WERI-Rb-1 (cell line): ENCODE data around the gene PFKP.

Experiments used
- DNase-seq: peaks from one replicate; pipeline ENCODE4 v3.0.0-alpha.2; 2020
- H3K27ac ChIP-seq: fragments of 250-450 bp; sonication (Bioruptor Pico); 2 replicates; pipeline ENCODE4 v1.5.1; 2020; ENCODE audit warnings: mild to moderate bottlenecking, moderate library complexity
- H3K27me3 ChIP-seq: fragments of 250-450 bp; sonication (Bioruptor Pico); 2 replicates; pipeline ENCODE4 v1.5.1; 2021; ENCODE audit warnings: mild to moderate bottlenecking, low read depth, moderate library complexity; ENCODE audit not compliant: insufficient read depth, severe bottlenecking
- H3K36me3 ChIP-seq: fragments of 250-450 bp; sonication (Bioruptor Pico); 2 replicates; pipeline ENCODE4 v1.5.1; 2020; ENCODE audit warnings: mild to moderate bottlenecking, moderate library complexity
- H3K4me3 ChIP-seq: 2 replicates; pipeline ENCODE4 v1.5.1; 2011; ENCODE audit warnings: low read depth, mild to moderate bottlenecking, control low read depth, low read length
- H3K9me3 ChIP-seq: fragments of 250-450 bp; sonication (Bioruptor Pico); 2 replicates; pipeline ENCODE4 v1.5.1; 2021; ENCODE audit warnings: mild to moderate bottlenecking, moderate library complexity; ENCODE audit not compliant: severe bottlenecking
- TF ChIP-seq, protein P1 (sequence below): IDR thresholded peaks from 2 replicates; pipeline ENCODE4 v1.5.1; 2011; ENCODE audit warnings: low read depth, mild to moderate bottlenecking, control low read depth, inconsistent platforms, low read length

PFKP gene

DNA sequence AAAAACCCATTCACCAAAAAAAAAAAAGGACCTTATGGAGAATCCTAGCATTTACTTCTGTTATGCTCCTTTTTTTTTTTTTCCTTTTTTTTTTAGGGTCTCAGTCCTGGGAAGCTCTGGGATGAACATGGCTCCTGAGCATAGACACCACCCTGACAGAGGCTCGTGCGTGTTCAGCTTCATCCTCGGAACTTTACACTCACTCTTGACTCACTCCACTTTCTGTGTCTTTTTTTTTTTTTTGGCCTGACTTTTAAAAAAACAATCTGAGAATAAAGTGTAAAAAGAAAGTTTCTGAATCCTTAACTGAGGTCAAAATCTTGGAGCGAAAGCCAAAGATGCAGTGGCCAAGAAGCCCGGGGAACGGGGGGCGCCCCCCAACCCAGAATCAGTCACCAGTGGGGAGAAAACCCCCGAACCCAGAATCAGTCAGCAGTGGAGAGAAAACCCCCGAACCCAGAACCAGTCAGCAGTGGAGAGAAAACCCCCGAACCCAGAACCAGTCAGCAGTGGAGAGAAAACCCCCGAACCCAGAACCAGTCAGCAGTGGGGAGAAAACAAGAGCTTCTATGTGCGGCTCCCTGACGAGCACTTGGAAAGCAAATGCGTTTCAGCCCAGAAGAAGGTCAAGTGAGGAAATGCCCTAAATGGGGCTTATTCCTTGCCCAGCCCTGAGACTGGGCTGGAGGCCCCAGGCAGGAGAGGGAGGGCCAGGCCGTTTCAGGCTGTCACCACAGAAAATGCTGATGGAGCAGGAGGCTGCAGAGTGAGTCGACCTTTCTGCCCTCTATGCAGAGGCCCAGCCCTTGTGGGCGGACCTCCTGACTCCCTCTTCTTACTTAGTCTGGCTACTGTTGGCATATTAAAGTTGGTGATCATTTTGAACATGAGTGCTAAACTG lies 19.0 kb upstream of the PFKP start:
- Histone ChIP-seq H3K27ac (no peak overlapping the region), H3K9me3 (no peaks in the 10 kb centered on the region), H3K4me3 (no peak overlapping the region), H3K27me3 (no peaks in the 10 kb centered on the region), H3K36me3 (no peaks in the 10 kb centered on the region)
- no peak for DNase-seq
- TF ChIP-seq, protein P1, sequence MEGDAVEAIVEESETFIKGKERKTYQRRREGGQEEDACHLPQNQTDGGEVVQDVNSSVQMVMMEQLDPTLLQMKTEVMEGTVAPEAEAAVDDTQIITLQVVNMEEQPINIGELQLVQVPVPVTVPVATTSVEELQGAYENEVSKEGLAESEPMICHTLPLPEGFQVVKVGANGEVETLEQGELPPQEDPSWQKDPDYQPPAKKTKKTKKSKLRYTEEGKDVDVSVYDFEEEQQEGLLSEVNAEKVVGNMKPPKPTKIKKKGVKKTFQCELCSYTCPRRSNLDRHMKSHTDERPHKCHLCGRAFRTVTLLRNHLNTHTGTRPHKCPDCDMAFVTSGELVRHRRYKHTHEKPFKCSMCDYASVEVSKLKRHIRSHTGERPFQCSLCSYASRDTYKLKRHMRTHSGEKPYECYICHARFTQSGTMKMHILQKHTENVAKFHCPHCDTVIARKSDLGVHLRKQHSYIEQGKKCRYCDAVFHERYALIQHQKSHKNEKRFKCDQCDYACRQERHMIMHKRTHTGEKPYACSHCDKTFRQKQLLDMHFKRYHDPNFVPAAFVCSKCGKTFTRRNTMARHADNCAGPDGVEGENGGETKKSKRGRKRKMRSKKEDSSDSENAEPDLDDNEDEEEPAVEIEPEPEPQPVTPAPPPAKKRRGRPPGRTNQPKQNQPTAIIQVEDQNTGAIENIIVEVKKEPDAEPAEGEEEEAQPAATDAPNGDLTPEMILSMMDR = no peak

DNA sequence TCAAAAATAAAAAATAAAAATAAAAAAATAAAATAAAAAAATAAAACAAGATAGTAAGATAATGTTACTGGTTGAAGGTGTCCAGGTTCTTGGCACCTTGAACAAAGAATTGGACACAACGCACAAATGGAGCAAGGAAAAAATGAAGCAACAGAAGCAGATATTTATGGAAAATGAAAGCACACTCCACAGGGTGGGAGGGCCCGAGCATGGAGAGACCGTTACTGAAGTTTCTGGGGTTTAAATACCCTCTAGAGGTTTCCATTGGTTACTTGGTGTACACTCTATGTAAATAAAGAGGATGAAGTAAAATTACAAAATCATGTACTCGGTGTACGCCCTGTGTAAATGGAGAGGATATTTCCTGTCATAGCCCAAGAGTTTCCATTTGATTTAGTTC lies 15.7 kb upstream of the PFKP start:
- no peak for DNase-seq
- Histone ChIP-seq H3K36me3 (no peaks in the 10 kb centered on the region), H3K27me3 (no peaks in the 10 kb centered on the region), H3K9me3 (no peaks in the 10 kb centered on the region), H3K4me3 (no peak overlapping the region), H3K27ac (no peak overlapping the region)
- TF ChIP-seq, protein P1 = no peak

DNA sequence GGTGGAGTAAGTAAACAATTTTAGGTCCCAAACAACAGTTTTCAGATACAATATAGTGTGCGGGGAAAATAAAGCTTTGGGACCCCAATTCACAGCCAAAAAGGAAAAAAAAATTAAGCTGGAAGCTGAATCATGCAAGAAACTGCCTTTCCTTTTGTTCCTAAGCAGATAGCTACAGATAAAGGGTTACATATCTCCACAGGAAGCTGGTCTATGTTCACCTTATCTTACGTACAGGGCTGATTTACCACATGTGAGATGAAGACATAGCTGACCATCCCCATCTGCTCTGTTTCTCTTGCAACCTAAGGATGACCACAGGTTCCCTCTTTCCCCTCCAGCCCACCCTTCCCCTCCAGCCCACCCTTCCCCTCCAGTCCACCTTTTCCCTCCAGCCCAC lies 14.2 kb upstream of the PFKP start:
- TF ChIP-seq, protein P1 = no peak
- Histone ChIP-seq H3K9me3 (no peaks in the 10 kb centered on the region), H3K4me3 (no peak overlapping the region), H3K36me3 (no peaks in the 10 kb centered on the region), H3K27ac (no peak overlapping the region), H3K27me3 (no peaks in the 10 kb centered on the region)
- no peak for DNase-seq

DNA sequence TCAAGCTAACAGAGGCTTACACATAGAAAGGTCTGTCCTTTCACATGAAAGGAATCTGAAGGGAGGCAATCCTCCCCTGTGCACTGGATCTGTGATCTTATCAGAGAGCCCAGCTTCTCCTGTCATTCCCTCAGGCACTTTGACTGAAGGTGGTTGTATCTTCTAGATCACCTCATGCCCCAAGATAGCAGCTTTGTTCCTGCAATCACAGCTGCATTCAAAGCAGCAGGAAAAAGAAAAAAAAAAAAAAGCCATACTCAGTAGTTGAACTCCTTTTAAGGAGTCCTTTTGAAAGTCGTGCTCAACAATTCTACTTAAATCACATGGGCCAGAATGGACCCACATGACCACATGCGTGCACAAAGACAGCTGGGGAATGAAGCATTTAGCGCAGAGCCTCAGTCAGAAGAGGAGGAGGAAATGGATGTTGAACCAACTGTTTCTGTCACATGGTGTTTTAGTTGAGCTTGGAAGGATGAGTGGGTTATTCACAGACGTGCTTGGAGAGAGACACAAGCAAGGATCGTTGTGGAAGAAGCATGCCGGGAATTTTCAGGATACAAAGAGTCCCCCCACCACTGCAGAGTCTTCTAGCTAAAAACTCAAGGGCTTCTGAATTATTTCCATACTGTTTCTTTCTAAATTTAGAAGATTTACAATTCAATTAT lies 13.0 kb upstream of the PFKP start:
- Histone ChIP-seq H3K9me3 (no peaks in the 10 kb centered on the region), H3K27me3 (no peaks in the 10 kb centered on the region), H3K4me3 (no peak overlapping the region), H3K36me3 (no peaks in the 10 kb centered on the region), H3K27ac (no peak overlapping the region)
- DNase-seq = no peak
- TF ChIP-seq, protein P1 = no peak

DNA sequence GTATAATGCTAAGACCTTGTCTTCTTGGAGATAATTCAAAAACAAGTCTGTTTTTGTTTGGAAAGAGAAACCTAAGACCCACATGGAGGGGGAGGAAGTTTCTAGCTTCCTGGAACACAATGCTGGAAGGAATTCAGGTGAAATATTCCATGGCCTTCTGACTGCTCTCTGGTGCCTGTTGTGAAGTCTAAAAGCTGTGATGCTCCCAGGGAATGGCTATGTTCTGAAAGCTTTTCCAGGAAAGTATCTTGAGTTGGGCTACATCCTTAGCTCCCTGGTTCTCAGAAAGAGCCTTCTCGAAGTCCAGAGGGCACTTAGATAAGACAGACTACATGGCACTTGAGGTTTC lies 12.5 kb upstream of the PFKP start:
- Histone ChIP-seq H3K4me3 (no peak overlapping the region), H3K27ac (no peak overlapping the region), H3K27me3 (no peaks in the 10 kb centered on the region), H3K9me3 (no peaks in the 10 kb centered on the region), H3K36me3 (no peaks in the 10 kb centered on the region)
- DNase-seq = no peak
- TF ChIP-seq, protein P1 = no peak
